Measurements from ENCODE around the gene NTF3.

The NTF3 gene

GRCh38 chr12:5459051-5459782, 27.3 kb downstream of the NTF3 start:
- DNase-seq = no peak

- DNase-seq = no peak
Observed at GRCh38 chr12:5460817-5461216, 28.9 kb downstream of the NTF3 start.

GRCh38 chr12:5461966-5462365, 30.1 kb downstream of the NTF3 start:
- DNase-seq = no peak

- DNase-seq = no peak
Observed at GRCh38 chr12:5464096-5464495, 32.2 kb downstream of the NTF3 start.

GRCh38 chr12:5465384-5465783, 33.5 kb downstream of the NTF3 start:
- no peak for DNase-seq

- no peak for DNase-seq
Observed at GRCh38 chr12:5466521-5466960, 34.6 kb downstream of the NTF3 start.

- DNase-seq = no peak
Observed at GRCh38 chr12:5467931-5468330, 36.0 kb downstream of the NTF3 start.

- no peak for DNase-seq
Observed at GRCh38 chr12:5470221-5470620, 38.3 kb downstream of the NTF3 start.

GRCh38 chr12:5470703-5471102, 38.8 kb downstream of the NTF3 start:
- DNase-seq = no peak

- no peak for DNase-seq
Observed at GRCh38 chr12:5473076-5473782, 41.3 kb downstream of the NTF3 start.

GRCh38 chr12:5473783-5474116, 41.8 kb downstream of the NTF3 start:
- DNase-seq = no peak

- no peak for DNase-seq
Observed at GRCh38 chr12:5476356-5476755, 44.4 kb downstream of the NTF3 start.

- DNase-seq = no peak
Observed at GRCh38 chr12:5478081-5478706, 46.3 kb downstream of the NTF3 start.

- no peak for DNase-seq
Observed at GRCh38 chr12:5479761-5480160, 47.9 kb downstream of the NTF3 start.

GRCh38 chr12:5480218-5480937, 48.5 kb downstream of the NTF3 start:
- no peak for DNase-seq

GRCh38 chr12:5480938-5481303, 49.0 kb downstream of the NTF3 start:
- DNase-seq = no peak

GRCh38 chr12:5481645-5482044, 49.7 kb downstream of the NTF3 start:
- DNase-seq = no peak

- DNase-seq = no peak
Observed at GRCh38 chr12:5484426-5484825, 52.5 kb downstream of the NTF3 start.

GRCh38 chr12:5485454-5485853, 53.5 kb downstream of the NTF3 start:
- DNase-seq = no peak

GRCh38 chr12:5487076-5487475, 55.2 kb downstream of the NTF3 start:
- DNase-seq = no peak

- DNase-seq = no peak
Observed at GRCh38 chr12:5487948-5488625, 56.2 kb downstream of the NTF3 start.

- DNase-seq = no peak
Observed at GRCh38 chr12:5488626-5488955, 56.7 kb downstream of the NTF3 start.

GRCh38 chr12:5489017-5489416, 57.1 kb downstream of the NTF3 start:
- DNase-seq = no peak
